SU-DHL-6 (cell line): ENCODE measurements around the gene OTOS.

Source experiments
- CTCF ChIP-seq: fragments of 200-600 bp; sonication (generic); IDR thresholded peaks from one replicate; pipeline ENCODE4 v1.5.1; 2017; ENCODE audit warnings: antibody characterized with exemption, mild to moderate bottlenecking, low read length, moderate library complexity; ENCODE audit not compliant: insufficient read depth, poor library complexity, severe bottlenecking
- EZH2phosphoT487 ChIP-seq: fragments of 200-600 bp; sonication (generic), shearing (Covaris generic); conservative IDR thresholded peaks from 2 replicates; pipeline ENCODE4 v1.6.1; 2018; ENCODE audit warnings: mild to moderate bottlenecking, antibody characterized with exemption, low read length, moderate library complexity, mixed read lengths

- TF ChIP-seq CTCF (no peak), EZH2phosphoT487 (no peak)
Observed at GRCh38 chr2:240127911-240128607, 12.4 kb downstream of the OTOS start.
